Thymus (tissue), 11 donors: ENCODE results near the gene BCAN. TPM values are rescaled to one million over a fixed set of nuclear protein-coding genes. Genes with fewer than 3 reads are reported as not detected.

Source experiments
- DNase-seq, 9 donors: peaks; one replicate each; pipeline ENCODE4 v3.0.0-alpha.2; 2013; ENCODE audit warnings: low spot score in 9 of 9, low read depth in 6 of 9, missing footprints in 1 of 9
- H3K27ac ChIP-seq, 2 donors: one replicate each; pipeline ENCODE4 v1.5.1; 2013; ENCODE audit warnings: control low read depth in 1 of 2, low read depth in 1 of 2, low read length in 1 of 2, mild to moderate bottlenecking in 1 of 2, moderate library complexity in 1 of 2
- H3K27me3 ChIP-seq, 2 donors: one replicate each; pipeline ENCODE4 v1.5.1; 2013; ENCODE audit warnings: low read length in 1 of 2; ENCODE audit not compliant: control insufficient read depth in 2 of 2, insufficient read depth in 1 of 2
- H3K36me3 ChIP-seq, 2 donors: one replicate each; pipeline ENCODE4 v1.5.1; 2013; ENCODE audit warnings: low read length in 1 of 2, mild to moderate bottlenecking in 1 of 2, moderate library complexity in 1 of 2; ENCODE audit not compliant: control insufficient read depth in 2 of 2, insufficient read depth in 2 of 2
- H3K4me1 ChIP-seq, 2 donors: one replicate each; pipeline ENCODE4 v1.5.1; 2013; ENCODE audit warnings: low read length in 2 of 2; ENCODE audit not compliant: control insufficient read depth in 2 of 2, insufficient read depth in 2 of 2
- H3K4me3 ChIP-seq, 2 donors: one replicate each; pipeline ENCODE4 v1.5.1; 2013; ENCODE audit warnings: low read length in 2 of 2, control low read depth in 1 of 2, mild to moderate bottlenecking in 1 of 2
- H3K9me3 ChIP-seq, 2 donors: one replicate each; pipeline ENCODE4 v1.5.1; 2013; ENCODE audit warnings: low read length in 1 of 2, mild to moderate bottlenecking in 1 of 2; ENCODE audit not compliant: control insufficient read depth in 2 of 2, insufficient read depth in 1 of 2
- WGBS: extraction: QIAGEN DNeasy Blood & Tissue Kit; methylation state at CpG from one replicate; pipeline ENCODE4 v1.1.7; 2013; 5-methylcytosine and 5-hydroxymethylcytosine counted together
- polyA plus RNA-seq: library from polyadenylated mRNA; stranded (reverse); fragments of 200-250 nt; gene quantifications from one replicate; pipeline ENCODE4 v1.2.3, GENCODE V29; 2013
- total RNA-seq: library from RNA; stranded (reverse); fragments of 120-200 nt; gene quantifications from one replicate; pipeline ENCODE4 v1.2.4, GENCODE V29; 2013
- donor health status: healthy.

The BCAN gene
- total and polyA plus RNA-seq, 2 donors, result 0.24 to 0.43 TPM

DNA sequence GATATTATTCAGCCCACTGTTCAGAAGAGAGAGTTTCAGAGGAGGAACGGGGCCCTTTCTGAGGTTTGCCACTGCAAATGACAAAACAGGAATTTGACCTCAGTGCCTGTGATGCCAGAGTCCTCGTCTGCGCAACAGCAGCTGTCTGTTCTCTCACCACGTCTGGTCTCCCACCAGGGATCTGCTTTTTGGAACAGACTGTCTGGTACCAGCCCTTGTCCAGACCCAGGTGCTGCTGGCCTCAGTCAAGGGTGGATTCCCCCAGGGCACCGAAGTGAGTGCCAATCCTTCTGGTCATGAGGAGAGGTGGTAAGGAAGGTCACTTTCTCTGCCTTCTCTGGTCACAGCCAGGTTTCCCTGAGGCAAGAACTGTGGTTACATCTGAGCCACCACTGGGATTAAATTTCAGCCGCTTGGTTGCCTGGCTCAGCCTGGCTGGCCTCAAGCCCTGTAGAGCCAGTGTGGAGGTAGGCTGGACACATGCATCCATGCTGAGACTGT lies 2.3 kb upstream of the BCAN start:
- H3K27me3 ChIP-seq, result peaks cover 61 to 93% of the 10 kb centered on the region in 2 donors
- H3K36me3 ChIP-seq, result no peaks in the 10 kb centered on the region
- WGBS, result 72% methylated on average over 6 of the region's 6 CpGs
- H3K9me3 ChIP-seq, result peaks cover 0 to 4% of the 10 kb centered on the region in 2 donors
- DNase-seq, result no peak
- no peak overlapping the region for H3K27ac ChIP-seq
- no peak overlapping the region for H3K4me3 ChIP-seq
- peaks cover 0 to 2% of the 10 kb centered on the region in 2 donors for H3K4me1 ChIP-seq

DNA sequence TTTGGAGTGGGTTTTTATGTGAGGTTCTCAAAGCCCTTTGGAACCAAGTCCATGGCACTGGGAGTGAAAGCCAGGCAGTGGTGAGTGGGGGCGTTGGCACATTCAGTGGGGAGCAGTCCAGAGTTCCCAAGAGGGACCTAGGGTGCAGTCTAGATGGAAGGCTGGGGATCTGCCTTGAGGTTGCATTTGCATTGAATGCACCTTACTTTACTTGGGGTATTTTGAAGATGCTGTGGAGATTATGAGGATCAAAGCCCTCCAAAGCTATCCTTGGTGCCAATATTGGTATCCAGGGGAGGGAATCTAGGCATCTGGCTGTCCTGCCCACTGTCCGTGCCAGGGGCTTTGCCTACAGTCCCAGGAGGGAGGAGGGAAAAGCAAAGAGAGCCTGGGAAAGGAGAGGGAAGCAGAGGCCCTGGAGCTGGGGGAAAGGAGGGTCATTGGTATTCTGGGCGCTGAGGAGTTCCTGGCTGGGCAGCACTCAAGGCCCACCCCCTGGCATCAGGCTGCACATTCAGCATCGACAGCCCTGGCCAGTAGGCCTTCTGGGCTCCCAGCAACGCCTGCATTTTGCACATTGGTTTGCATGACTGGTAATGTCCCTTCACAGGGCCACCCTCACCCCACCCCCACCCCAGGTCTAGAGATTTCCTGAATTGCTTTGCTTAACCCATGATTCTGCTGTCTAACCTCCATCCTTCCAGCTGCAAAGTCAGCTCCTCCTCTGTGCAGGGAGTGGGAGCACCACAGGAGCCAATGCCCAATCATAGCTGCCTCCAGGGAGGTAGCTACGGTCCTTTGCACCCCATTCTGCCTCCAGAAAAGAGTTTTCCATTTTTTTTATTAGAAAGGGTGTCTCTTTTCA lies 843 bp upstream of the BCAN start:
- no peak for DNase-seq
- H3K9me3 ChIP-seq, result peaks cover 0 to 4% of the 10 kb centered on the region in 2 donors
- H3K4me3 ChIP-seq, result no peak overlapping the region
- 43% methylated on average over 6 of the region's 6 CpGs for WGBS
- no peak overlapping the region for H3K27ac ChIP-seq
- H3K4me1 ChIP-seq, result peaks cover 0 to 2% of the 10 kb centered on the region in 2 donors
- H3K27me3 ChIP-seq, result peaks cover 69 to 95% of the 10 kb centered on the region in 2 donors
- H3K36me3 ChIP-seq, result no peaks in the 10 kb centered on the region

DNA sequence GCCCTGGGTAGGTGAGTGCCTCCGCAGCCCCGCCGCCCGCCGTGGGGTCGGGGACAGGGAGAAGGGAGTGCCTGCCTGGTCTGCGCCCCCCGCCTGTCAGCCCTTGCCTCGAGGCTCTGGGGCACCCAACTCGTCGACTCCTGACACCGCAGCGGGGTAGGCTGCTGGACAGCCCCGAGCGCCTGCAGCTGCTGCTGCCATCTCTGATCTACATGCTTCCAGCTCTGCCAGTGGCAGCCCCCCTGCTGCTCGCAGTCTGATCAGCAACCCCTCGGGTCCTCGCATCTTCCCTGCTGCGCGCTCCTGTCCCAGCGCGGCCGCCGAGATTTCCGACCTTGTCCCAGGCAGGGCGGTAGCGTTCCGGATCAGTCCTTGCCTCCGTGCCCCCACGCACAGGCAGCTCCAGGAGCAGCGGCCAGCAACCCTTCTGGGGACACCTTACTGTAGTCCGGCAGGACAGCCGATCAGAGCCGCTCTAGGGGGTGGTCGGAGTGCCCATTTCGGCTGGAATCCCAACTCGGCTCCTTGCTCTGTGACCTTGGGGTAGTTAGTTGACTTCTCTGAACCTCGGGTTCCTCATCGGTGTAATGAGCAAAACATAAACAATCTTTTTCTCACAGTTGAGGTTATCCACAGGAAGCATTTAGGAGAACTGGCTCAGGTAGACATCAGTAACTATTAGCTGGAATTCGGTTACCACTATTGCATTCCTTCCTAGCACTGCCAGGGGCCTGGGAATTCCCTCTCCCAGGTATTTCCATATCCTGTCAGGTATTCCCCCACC lies 540 bp downstream of the BCAN start:
- H3K27me3 ChIP-seq, result peaks cover 80 to 99% of the 10 kb centered on the region in 2 donors

DNA sequence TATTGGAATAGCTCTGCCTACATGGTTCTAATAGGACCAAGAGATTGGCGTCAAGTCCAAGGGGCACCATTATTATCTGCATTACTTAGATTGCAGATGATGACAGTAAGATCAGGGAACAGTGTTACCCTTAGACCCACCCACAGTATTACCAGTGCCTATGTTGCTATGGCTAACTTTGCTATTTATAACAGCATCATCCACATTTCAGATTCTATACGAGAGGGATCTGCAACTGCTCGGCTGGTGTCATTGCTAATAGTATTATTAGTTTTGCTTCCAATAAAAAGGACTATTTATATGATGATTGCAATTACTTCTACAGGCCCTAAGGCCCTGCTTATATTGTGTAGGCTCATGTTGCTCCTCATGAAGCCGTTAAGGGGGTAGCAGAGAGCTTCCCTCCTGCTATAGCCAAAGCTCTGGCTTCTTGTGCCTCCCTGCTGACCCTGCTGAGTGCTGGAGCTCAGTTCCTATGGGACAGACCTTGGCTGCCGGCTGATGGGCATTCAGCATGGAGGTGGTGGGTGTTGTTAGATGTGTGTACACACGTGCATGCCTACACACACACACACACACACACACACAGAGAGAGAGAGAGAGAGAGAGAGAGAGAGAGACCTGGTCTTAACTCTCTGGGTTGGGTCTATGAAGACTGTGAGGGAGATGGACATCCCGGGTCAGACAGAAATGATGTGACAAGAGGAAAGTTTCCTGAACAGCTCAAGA lies 1.3 kb downstream of the BCAN start:
- H3K36me3 ChIP-seq, result no peaks in the 10 kb centered on the region
- H3K4me3 ChIP-seq, result no peak overlapping the region
- peaks cover 0 to 4% of the 10 kb centered on the region in 2 donors for H3K9me3 ChIP-seq
- H3K4me1 ChIP-seq, result peaks cover 0 to 2% of the 10 kb centered on the region in 2 donors
- WGBS, result 48% methylated on average over 7 of the region's 7 CpGs
- peaks cover 85 to 100% of the 10 kb centered on the region in 2 donors for H3K27me3 ChIP-seq
- no peak overlapping the region for H3K27ac ChIP-seq
- no peak for DNase-seq

More for the DNA sequence above, 540 bp downstream of the BCAN start:
- H3K9me3 ChIP-seq, result peaks cover 0 to 4% of the 10 kb centered on the region in 2 donors
- H3K36me3 ChIP-seq, result no peaks in the 10 kb centered on the region
- no peak overlapping the region for H3K27ac ChIP-seq
- peak overlapping the region in 1 of 2 donors; percentile 34 for H3K4me3 ChIP-seq
- peaks cover 0 to 2% of the 10 kb centered on the region in 2 donors for H3K4me1 ChIP-seq
- DNase-seq, result no peak
- 20% methylated on average over 40 of the region's 40 CpGs for WGBS

DNA sequence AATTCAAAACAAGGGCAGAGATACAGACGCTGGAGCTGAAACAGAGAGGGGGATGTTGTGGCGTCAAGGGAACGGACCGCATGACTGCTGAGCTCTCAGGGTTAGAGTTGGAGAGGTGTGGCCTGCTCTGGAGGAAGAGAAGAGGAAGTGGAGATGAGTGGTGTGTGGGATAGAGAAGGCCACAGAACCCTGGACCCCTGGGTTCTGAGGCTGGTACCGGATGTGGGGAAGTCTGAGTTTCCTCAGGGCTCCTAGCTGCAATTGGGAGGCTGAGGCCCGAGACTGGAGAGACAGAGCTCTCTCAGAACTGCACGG lies 1.8 kb downstream of the BCAN start:
- H3K27me3 ChIP-seq, result peaks cover 85 to 100% of the 10 kb centered on the region in 2 donors
- peaks cover 0 to 2% of the 10 kb centered on the region in 2 donors for H3K4me1 ChIP-seq
- DNase-seq, result peak in 1 of 9 donors; percentile 32
- H3K36me3 ChIP-seq, result no peaks in the 10 kb centered on the region
- 5% methylated on average over 7 of the region's 7 CpGs for WGBS
- H3K4me3 ChIP-seq, result no peak overlapping the region
- no peak overlapping the region for H3K27ac ChIP-seq
- H3K9me3 ChIP-seq, result peaks cover 0 to 4% of the 10 kb centered on the region in 2 donors

DNA sequence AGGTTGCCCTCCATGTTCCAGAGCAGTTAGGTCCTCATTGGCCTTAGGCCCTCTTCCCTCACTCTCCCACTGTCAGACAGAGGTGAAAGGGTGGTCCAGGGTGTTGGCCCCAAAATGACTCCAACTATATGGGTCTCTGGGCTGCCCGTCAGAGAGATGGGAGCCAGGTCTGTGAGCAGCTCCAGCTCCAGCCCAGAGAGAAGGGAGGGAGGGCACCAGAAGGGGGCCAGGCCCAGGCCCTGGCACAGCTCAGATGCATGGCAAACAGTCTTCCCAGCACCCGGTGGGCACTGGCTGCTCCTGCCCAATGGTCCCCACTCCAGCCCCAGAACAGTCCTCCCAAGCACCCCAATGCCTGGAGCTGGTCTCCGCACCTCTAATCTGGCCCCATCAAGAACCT lies 2.2 kb downstream of the BCAN start:
- Histone ChIP-seq H3K36me3 (no peaks in the 10 kb centered on the region), H3K27ac (no peak overlapping the region), H3K4me3 (no peak overlapping the region), H3K4me1 (peaks cover 0 to 2% of the 10 kb centered on the region in 2 donors), H3K9me3 (peaks cover 0 to 4% of the 10 kb centered on the region in 2 donors), H3K27me3 (peaks cover 82 to 100% of the 10 kb centered on the region in 2 donors)
- 84% methylated on average over 3 of the region's 3 CpGs for WGBS
- no peak for DNase-seq

DNA sequence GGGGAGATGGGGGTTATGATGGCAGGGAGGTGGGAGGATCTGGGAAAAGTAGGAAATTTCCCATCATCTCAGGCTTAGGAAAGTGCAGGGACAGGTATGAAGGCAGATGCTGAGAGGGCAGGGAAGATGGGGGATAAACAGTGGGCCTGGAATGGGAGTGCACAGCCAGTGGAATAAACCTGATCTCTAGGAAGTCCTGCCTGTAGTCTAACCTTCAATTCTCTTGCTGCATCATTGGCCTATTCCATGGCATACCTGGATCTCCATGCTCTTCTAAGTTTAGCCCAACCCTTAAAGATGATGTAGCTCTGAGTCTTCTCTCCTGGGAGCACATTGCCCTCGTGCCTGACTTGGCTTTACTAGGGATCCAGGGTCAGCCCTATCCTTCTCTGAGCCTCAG lies 2.7 kb downstream of the BCAN start:
- 60% methylated on average over 1 of the region's 1 CpG for WGBS
- H3K27me3 ChIP-seq, result peaks cover 79 to 100% of the 10 kb centered on the region in 2 donors

DNA sequence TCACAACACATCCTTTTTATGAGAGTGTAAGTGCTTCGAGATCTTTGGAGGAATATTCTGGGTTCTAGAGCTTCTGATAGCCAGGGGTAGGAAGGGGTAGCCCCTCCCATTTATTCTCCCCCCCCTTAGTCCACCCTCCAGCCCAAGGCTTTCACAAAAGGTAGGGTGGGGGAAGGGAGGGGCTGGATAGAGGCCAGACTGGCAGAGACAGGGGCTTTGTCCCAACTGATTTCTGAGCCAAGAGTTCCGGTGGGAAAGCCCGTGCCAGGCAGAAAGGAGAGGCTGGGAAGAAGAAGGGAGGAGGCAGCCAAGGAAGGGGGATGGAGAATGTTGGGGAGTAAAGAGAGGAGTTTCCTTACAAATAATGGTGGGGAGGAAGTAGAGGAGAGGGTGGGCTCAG lies 3.1 kb downstream of the BCAN start:
- Histone ChIP-seq H3K4me1 (peaks cover 0 to 2% of the 10 kb centered on the region in 2 donors), H3K27me3 (peaks cover 80 to 100% of the 10 kb centered on the region in 2 donors), H3K36me3 (no peaks in the 10 kb centered on the region), H3K9me3 (peaks cover 0 to 4% of the 10 kb centered on the region in 2 donors), H3K4me3 (no peak overlapping the region), H3K27ac (no peak overlapping the region)
- 82% methylated on average over 3 of the region's 3 CpGs for WGBS
- DNase-seq, result no peak

More for the DNA sequence above, 2.7 kb downstream of the BCAN start:
- no peak overlapping the region for H3K4me3 ChIP-seq
- H3K4me1 ChIP-seq, result peaks cover 0 to 2% of the 10 kb centered on the region in 2 donors
- H3K36me3 ChIP-seq, result no peaks in the 10 kb centered on the region
- H3K9me3 ChIP-seq, result peaks cover 0 to 4% of the 10 kb centered on the region in 2 donors
- H3K27ac ChIP-seq, result no peak overlapping the region
- DNase-seq, result no peak
